IMR-90 (cell line): ENCODE measurements around the gene DRD2. TPM values are rescaled to one million over a fixed set of nuclear protein-coding genes. Genes with fewer than 3 reads are reported as not detected.

Experiments used
- ATAC-seq: fragments of 200-7000 bp; cut with Tn5 transposase; 2 replicates; pipeline ENCODE4 v1.9.1; 2020; ENCODE audit warnings: low read depth, mild to moderate bottlenecking, moderate library complexity
- BruUV-seq: library from RNA; stranded (reverse); fragments of 400-500 nt; replicated peaks from 2 replicates; lab custom pipeline; 2021; lab: Mats Ljungman, UMichigan
- CTCF ChIA-PET: fragments of 300-600 bp; formaldehyde crosslinking; extraction: SDS; loops from one replicate; lab custom pipeline; 2021; ENCODE audit warnings: antibody characterized with exemption; lab: Yijun Ruan, JAX
- POLR2A ChIA-PET: fragments of 300-600 bp; sonication (Branson Sonifier 250); formaldehyde crosslinking; loops from one replicate; lab custom pipeline; 2022; ENCODE audit warnings: antibody characterized with exemption; ENCODE audit not compliant: unreplicated experiment; lab: Charles Lee
- DNase-seq: peaks from one replicate; pipeline ENCODE4 v3.0.0; 2013
- H2AFZ ChIP-seq: replicated peaks from 2 replicates; pipeline ENCODE3; 2013; ENCODE audit warnings: low read length, mild to moderate bottlenecking; ENCODE audit not compliant: poor library complexity
- H2AK5ac ChIP-seq: 2 replicates; pipeline ENCODE4 v1.6.1; 2013; ENCODE audit warnings: low read depth, low read length, inconsistent platforms
- H2AK9ac ChIP-seq: replicated peaks from 2 replicates; pipeline ENCODE3; 2013; ENCODE audit warnings: mild to moderate bottlenecking, low read depth, low read length, moderate library complexity; ENCODE audit not compliant: poor library complexity
- H2BK120ac ChIP-seq: 2 replicates; pipeline ENCODE4 v1.6.1; 2013; ENCODE audit warnings: low read depth, low read length, inconsistent platforms
- H2BK15ac ChIP-seq: 3 replicates; pipeline ENCODE4 v1.6.1; 2013; ENCODE audit warnings: low read depth, low read length, inconsistent platforms
- H2BK20ac ChIP-seq: 2 replicates; pipeline ENCODE4 v1.6.1; 2013; ENCODE audit warnings: low read depth, mild to moderate bottlenecking, inconsistent platforms, low read length, moderate library complexity
- H2BK5ac ChIP-seq: 2 replicates; pipeline ENCODE4 v1.6.1; 2013; ENCODE audit warnings: mild to moderate bottlenecking, low read depth, low read length, inconsistent platforms; ENCODE audit not compliant: poor library complexity, severe bottlenecking
- H3K14ac ChIP-seq: replicated peaks from 2 replicates; pipeline ENCODE4 v1.6.1; 2013; ENCODE audit warnings: low read depth, low read length, inconsistent platforms
- H3K18ac ChIP-seq: 2 replicates; pipeline ENCODE4 v1.6.1; 2013; ENCODE audit warnings: low read depth, low read length, control low read depth
- H3K23ac ChIP-seq: 2 replicates; pipeline ENCODE4 v1.6.1; 2013; ENCODE audit warnings: low read depth, low read length, inconsistent platforms
- H3K27ac ChIP-seq: 2 replicates; pipeline ENCODE4 v1.5.1; 2013; ENCODE audit warnings: mild to moderate bottlenecking, control low read depth, low read length; ENCODE audit not compliant: insufficient read depth
- H3K27me3 ChIP-seq: 2 replicates; pipeline ENCODE4 v1.6.1; 2013; ENCODE audit warnings: low read length; ENCODE audit not compliant: control insufficient read depth, insufficient read depth
- H3K36me3 ChIP-seq: 2 replicates; pipeline ENCODE4 v1.6.1; 2013; ENCODE audit warnings: low read length, mixed read lengths; ENCODE audit not compliant: control insufficient read depth, insufficient read depth
- H3K4ac ChIP-seq: 2 replicates; pipeline ENCODE4 v1.6.1; 2013; ENCODE audit warnings: low read depth, low read length, inconsistent platforms
- H3K4me1 ChIP-seq: 2 replicates; pipeline ENCODE4 v1.6.1; 2013; ENCODE audit warnings: low read length, mixed read lengths; ENCODE audit not compliant: control insufficient read depth, insufficient read depth
- H3K4me2 ChIP-seq: 2 replicates; pipeline ENCODE4 v1.6.1; 2013; ENCODE audit warnings: low read depth, mild to moderate bottlenecking, control low read depth, low read length, moderate library complexity
- H3K4me3 ChIP-seq: 2 replicates; pipeline ENCODE4 v1.5.1; 2013; ENCODE audit warnings: low read depth, mild to moderate bottlenecking, control low read depth, low read length, moderate library complexity; ENCODE audit not compliant: insufficient read depth
- H3K56ac ChIP-seq: 2 replicates; pipeline ENCODE4 v1.6.1; 2013; ENCODE audit warnings: low read length, inconsistent platforms; ENCODE audit not compliant: insufficient read depth; ENCODE audit errors: extremely low read depth
- H3K79me1 ChIP-seq, 2 experiments: 2 replicates each; pipeline ENCODE4 v1.6.1; 2013; ENCODE audit warnings: low read length in 2 of 2, inconsistent platforms in 1 of 2, low read depth in 1 of 2
- H3K9ac ChIP-seq: 2 replicates; pipeline ENCODE4 v1.6.1; 2013; ENCODE audit warnings: low read depth, low read length, control low read depth
- H3K9me1 ChIP-seq: 2 replicates; pipeline ENCODE4 v1.6.1; 2013; ENCODE audit warnings: low read length, inconsistent platforms; ENCODE audit not compliant: insufficient read depth
- H3K9me3 ChIP-seq: 2 replicates; pipeline ENCODE4 v1.6.1; 2013; ENCODE audit warnings: low read length; ENCODE audit not compliant: control insufficient read depth, insufficient read depth
- H4K20me1 ChIP-seq: 2 replicates; pipeline ENCODE4 v1.6.1; 2013; ENCODE audit warnings: low read length, inconsistent platforms; ENCODE audit not compliant: insufficient read depth
- H4K5ac ChIP-seq: 2 replicates; pipeline ENCODE4 v1.6.1; 2013; ENCODE audit warnings: mild to moderate bottlenecking, low read depth, low read length, control low read depth
- H4K8ac ChIP-seq, 2 experiments: 2 replicates each; pipeline ENCODE4 v1.6.1; 2013; ENCODE audit warnings: low read depth in 2 of 2, low read length in 2 of 2, control low read depth in 1 of 2, inconsistent platforms in 1 of 2
- H4K91ac ChIP-seq: 2 replicates; pipeline ENCODE4 v1.6.1; 2013; ENCODE audit warnings: low read depth, low read length, inconsistent platforms; ENCODE audit not compliant: insufficient read depth
- CEBPB ChIP-seq: IDR thresholded peaks from 2 replicates; pipeline ENCODE4 v1.6.1; 2012; ENCODE audit warnings: low read depth, low read length, improper control_type of control experiment
- CHD1 ChIP-seq: IDR thresholded peaks from 2 replicates; pipeline ENCODE4 v1.6.1; 2012; ENCODE audit warnings: low read depth, low read length, improper control_type of control experiment
- FOS ChIP-seq: fragments of 150-350 bp; IDR thresholded peaks from 2 replicates; pipeline ENCODE4 v1.6.1; 2016; ENCODE audit warnings: low read depth, low read length
- MAZ ChIP-seq: IDR thresholded peaks from 2 replicates; pipeline ENCODE4 v1.6.1; 2012; ENCODE audit warnings: low read depth, mild to moderate bottlenecking, low read length, improper control_type of control experiment, moderate library complexity, borderline replicate concordance
- POLR2A ChIP-seq: IDR thresholded peaks from 2 replicates; pipeline ENCODE4 v1.6.1; 2012; ENCODE audit warnings: mild to moderate bottlenecking, low read depth, low read length
- RAD21 ChIP-seq: IDR thresholded peaks from 2 replicates; pipeline ENCODE4 v1.6.1; 2012; ENCODE audit warnings: low read length, improper control_type of control experiment
- RCOR1 ChIP-seq: IDR thresholded peaks from 2 replicates; pipeline ENCODE4 v1.6.1; 2012; ENCODE audit warnings: mild to moderate bottlenecking, low read length, improper control_type of control experiment; ENCODE audit not compliant: insufficient replicate concordance
- RFX5 ChIP-seq: IDR thresholded peaks from 2 replicates; pipeline ENCODE4 v1.8.0; 2012; ENCODE audit warnings: low read depth, mild to moderate bottlenecking, low read length, moderate library complexity
- WGBS, 2 experiments: methylation state at CpG; one replicate each; pipeline versions ENCODE4 v1.1.5 to v1.1.7; 2013; ENCODE audit warnings: missing lambda C conversion rate in 2 of 2; ENCODE audit not compliant: insufficient read length in 1 of 2; ENCODE audit errors: extremely low coverage in 2 of 2; 5-methylcytosine and 5-hydroxymethylcytosine counted together
- dilution Hi-C: fragments of 300-500 bp; cut with HindIII; formaldehyde crosslinking; loops from one replicate; pipeline ENCODE4 v1.14.3; 2018; ENCODE audit warnings: low sequenced_read_pairs; ENCODE audit not compliant: unreplicated experiment
- in situ Hi-C: fragments of 300-500 bp; cut with MboI; formaldehyde crosslinking; loops from 3 replicates; pipeline ENCODE4 v1.14.3; 2019; ENCODE audit warnings: low sequenced_read_pairs, inconsistent platforms, mixed read lengths
- intact Hi-C: fragments of 100-400 bp; cut with micrococcal nuclease; formaldehyde crosslinking; loops from 2 replicates; pipeline ENCODE4 v1.10.0; 2022
- polyA plus RNA-seq, 3 experiments: library from polyadenylated mRNA; depleted of rRNA; stranded (reverse); fragments of >200 nt; gene quantifications; 2 replicates each; pipeline ENCODE4 v1.2.3, GENCODE V29; 2012; ENCODE audit warnings: low replicate concordance in 1 of 3
- total RNA-seq: library from RNA; depleted of rRNA; stranded (reverse); fragments of >200 nt; gene quantifications from 2 replicates; pipeline ENCODE4 v1.2.3, GENCODE V29; 2012
- TF ChIP-seq, protein P1 (sequence below): conservative IDR thresholded peaks from 2 replicates; pipeline ENCODE4 v1.5.1; 2012; ENCODE audit warnings: mild to moderate bottlenecking, low read depth, low read length, improper control_type of control experiment
- TF ChIP-seq, protein P2 (sequence below): fragments of 150-350 bp; IDR thresholded peaks from 2 replicates; pipeline ENCODE4 v1.6.1; 2017; ENCODE audit warnings: mild to moderate bottlenecking, antibody characterized with exemption, low read length, low read depth
- TF ChIP-seq, protein P3 (sequence below): fragments of 150-350 bp; IDR thresholded peaks from 2 replicates; pipeline ENCODE4 v1.6.1; 2016; ENCODE audit warnings: low read depth, mild to moderate bottlenecking, low read length, moderate library complexity, borderline replicate concordance

DRD2 gene
- total and polyA plus RNA-seq, 2 of the 4 experiments (the other 2 are of a cell fraction), result not detected

DNA sequence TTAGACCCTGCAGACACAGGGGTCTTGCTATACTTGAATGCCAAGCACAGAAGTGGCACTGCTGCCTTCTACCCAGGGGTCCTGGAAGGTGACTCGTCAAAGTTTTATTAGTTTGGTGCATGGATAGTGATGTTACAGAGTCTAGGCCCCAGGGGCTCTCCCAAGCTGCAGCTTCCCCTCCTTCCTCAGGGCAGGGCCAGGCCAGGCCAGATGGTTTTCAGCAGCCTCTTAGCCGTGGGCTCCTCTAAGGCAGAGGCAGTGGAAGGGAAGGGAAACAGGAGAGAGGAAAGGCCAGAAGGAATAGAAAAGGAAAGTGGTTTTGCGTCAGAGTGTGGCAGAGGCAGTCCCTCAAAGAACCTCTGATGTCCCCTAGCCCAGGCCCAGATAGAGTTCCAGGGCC is 65.7 kb downstream of the DRD2 start:
- Histone ChIP-seq H3K9me3 (no peaks in the 10 kb centered on the region), H2BK20ac (no peak overlapping the region), H3K4me2 (no peak overlapping the region), H3K23ac (no peak overlapping the region), H3K14ac (no peak overlapping the region), H3K27me3 (peaks cover 19% of the 10 kb centered on the region), H3K79me1 (no peaks in the 10 kb centered on the region), H3K36me3 (no peaks in the 10 kb centered on the region), H4K8ac (no peak overlapping the region), H3K56ac (no peak overlapping the region), H2BK120ac (no peak overlapping the region), H2AK9ac (no peak overlapping the region), H4K20me1 (no peaks in the 10 kb centered on the region), H2AK5ac (no peak overlapping the region), H2BK15ac (no peak overlapping the region), H3K4me3 (no peak overlapping the region), H3K9me1 (no peaks in the 10 kb centered on the region), H3K4ac (no peak overlapping the region), H3K4me1 (no peaks in the 10 kb centered on the region), H2BK5ac (no peak overlapping the region), H2AFZ (no peak overlapping the region), H3K27ac (no peak overlapping the region), H3K9ac (no peak overlapping the region), H4K91ac (no peak overlapping the region), H3K18ac (no peak overlapping the region), H4K5ac (no peak overlapping the region)
- no TSS peak for BruUV-seq
- POLR2A ChIA-PET, result no interaction called here
- in situ Hi-C loops (no loop called here), intact Hi-C loops (no loop called here), dilution Hi-C loops (no loop called here)
- TF ChIP-seq RFX5 (no peak), FOS (no peak), CEBPB (no peak), RCOR1 (no peak), POLR2A (no peak), CHD1 (no peak), MAZ (no peak), RAD21 (no peak)
- TF ChIP-seq, protein P1, sequence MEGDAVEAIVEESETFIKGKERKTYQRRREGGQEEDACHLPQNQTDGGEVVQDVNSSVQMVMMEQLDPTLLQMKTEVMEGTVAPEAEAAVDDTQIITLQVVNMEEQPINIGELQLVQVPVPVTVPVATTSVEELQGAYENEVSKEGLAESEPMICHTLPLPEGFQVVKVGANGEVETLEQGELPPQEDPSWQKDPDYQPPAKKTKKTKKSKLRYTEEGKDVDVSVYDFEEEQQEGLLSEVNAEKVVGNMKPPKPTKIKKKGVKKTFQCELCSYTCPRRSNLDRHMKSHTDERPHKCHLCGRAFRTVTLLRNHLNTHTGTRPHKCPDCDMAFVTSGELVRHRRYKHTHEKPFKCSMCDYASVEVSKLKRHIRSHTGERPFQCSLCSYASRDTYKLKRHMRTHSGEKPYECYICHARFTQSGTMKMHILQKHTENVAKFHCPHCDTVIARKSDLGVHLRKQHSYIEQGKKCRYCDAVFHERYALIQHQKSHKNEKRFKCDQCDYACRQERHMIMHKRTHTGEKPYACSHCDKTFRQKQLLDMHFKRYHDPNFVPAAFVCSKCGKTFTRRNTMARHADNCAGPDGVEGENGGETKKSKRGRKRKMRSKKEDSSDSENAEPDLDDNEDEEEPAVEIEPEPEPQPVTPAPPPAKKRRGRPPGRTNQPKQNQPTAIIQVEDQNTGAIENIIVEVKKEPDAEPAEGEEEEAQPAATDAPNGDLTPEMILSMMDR, result no peak
- TF ChIP-seq, protein P2, sequence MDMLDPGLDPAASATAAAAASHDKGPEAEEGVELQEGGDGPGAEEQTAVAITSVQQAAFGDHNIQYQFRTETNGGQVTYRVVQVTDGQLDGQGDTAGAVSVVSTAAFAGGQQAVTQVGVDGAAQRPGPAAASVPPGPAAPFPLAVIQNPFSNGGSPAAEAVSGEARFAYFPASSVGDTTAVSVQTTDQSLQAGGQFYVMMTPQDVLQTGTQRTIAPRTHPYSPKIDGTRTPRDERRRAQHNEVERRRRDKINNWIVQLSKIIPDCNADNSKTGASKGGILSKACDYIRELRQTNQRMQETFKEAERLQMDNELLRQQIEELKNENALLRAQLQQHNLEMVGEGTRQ, result no peak
- TF ChIP-seq, protein P3, sequence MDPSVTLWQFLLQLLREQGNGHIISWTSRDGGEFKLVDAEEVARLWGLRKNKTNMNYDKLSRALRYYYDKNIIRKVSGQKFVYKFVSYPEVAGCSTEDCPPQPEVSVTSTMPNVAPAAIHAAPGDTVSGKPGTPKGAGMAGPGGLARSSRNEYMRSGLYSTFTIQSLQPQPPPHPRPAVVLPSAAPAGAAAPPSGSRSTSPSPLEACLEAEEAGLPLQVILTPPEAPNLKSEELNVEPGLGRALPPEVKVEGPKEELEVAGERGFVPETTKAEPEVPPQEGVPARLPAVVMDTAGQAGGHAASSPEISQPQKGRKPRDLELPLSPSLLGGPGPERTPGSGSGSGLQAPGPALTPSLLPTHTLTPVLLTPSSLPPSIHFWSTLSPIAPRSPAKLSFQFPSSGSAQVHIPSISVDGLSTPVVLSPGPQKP, result no peak
- ATAC-seq, result no peak
- CTCF ChIA-PET, result no interaction called here
- WGBS, 2 experiments, result no CpG with 5 or more reads among the region's 3 CpGs
- DNase-seq, result no peak
